Measurements from ENCODE around the gene FRMD4A.

DNA sequence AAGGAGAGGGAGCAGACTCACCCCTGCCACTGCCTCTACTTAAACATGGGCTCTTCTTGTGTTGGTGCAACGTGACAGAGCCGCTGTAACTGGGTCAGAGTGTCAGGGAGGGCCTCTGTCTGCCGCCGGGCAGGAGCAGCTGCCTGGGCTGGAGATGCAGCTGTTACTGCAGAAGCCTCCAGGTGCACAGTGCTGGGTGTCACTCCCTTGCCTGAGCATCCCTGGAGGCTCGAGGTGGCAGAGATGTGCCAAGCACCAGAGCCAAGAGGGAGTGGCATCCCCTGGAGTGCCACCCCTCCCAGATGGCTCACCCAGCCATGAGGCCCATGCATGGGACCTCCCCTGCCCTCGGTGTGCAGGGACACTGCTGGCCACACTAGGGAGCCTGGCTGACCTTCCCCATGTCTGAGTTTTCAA, 598.3 kb downstream of the FRMD4A start:
- TF ChIP-seq, protein P1, sequence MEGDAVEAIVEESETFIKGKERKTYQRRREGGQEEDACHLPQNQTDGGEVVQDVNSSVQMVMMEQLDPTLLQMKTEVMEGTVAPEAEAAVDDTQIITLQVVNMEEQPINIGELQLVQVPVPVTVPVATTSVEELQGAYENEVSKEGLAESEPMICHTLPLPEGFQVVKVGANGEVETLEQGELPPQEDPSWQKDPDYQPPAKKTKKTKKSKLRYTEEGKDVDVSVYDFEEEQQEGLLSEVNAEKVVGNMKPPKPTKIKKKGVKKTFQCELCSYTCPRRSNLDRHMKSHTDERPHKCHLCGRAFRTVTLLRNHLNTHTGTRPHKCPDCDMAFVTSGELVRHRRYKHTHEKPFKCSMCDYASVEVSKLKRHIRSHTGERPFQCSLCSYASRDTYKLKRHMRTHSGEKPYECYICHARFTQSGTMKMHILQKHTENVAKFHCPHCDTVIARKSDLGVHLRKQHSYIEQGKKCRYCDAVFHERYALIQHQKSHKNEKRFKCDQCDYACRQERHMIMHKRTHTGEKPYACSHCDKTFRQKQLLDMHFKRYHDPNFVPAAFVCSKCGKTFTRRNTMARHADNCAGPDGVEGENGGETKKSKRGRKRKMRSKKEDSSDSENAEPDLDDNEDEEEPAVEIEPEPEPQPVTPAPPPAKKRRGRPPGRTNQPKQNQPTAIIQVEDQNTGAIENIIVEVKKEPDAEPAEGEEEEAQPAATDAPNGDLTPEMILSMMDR (IDR thresholded peaks at IDR 0.05), result no peak
- TF ChIP-seq POLR2A (IDR thresholded peaks at IDR 0.05) (no peak), EP300 (IDR thresholded peaks at IDR 0.05; ENCODE audit: low read depth) (no peak), POLR2AphosphoS5 (IDR thresholded peaks at IDR 0.05) (no peak)
